ENCODE results near the gene UFD1.

The UFD1 gene

GRCh38 chr22:19471572-19471971 lies 7.4 kb downstream of the UFD1 start:
- no peak for DNase-seq

- DNase-seq, result no peak
These were observed 9.0 kb downstream of the UFD1 start for GRCh38 chr22:19470010-19470409.

- no peak for DNase-seq
These were observed 9.6 kb downstream of the UFD1 start for GRCh38 chr22:19469421-19469820.

- no peak for DNase-seq
These were observed 11.1 kb downstream of the UFD1 start for GRCh38 chr22:19467912-19468311.

- no peak for DNase-seq
These were observed 11.9 kb downstream of the UFD1 start for GRCh38 chr22:19466848-19467752.

GRCh38 chr22:19466126-19466716 lies 12.8 kb downstream of the UFD1 start:
- no peak for DNase-seq

GRCh38 chr22:19464975-19465374 lies 14.0 kb downstream of the UFD1 start:
- no peak for DNase-seq

- no peak for DNase-seq
These were observed 14.4 kb downstream of the UFD1 start for GRCh38 chr22:19464546-19464945.

- no peak for DNase-seq
These were observed 15.2 kb downstream of the UFD1 start for GRCh38 chr22:19463491-19464469.

GRCh38 chr22:19463008-19463407 lies 16.0 kb downstream of the UFD1 start:
- no peak for DNase-seq

GRCh38 chr22:19461506-19461905 lies 17.5 kb downstream of the UFD1 start:
- no peak for DNase-seq

- DNase-seq, result no peak
These were observed 19.0 kb downstream of the UFD1 start for GRCh38 chr22:19460036-19460435.

- no peak for DNase-seq
These were observed 21.1 kb downstream of the UFD1 start for GRCh38 chr22:19457828-19458428.

- DNase-seq, result no peak
These were observed 22.5 kb downstream of the UFD1 start for GRCh38 chr22:19456541-19456940.

- DNase-seq, result no peak
These were observed 23.2 kb downstream of the UFD1 start for GRCh38 chr22:19455585-19456370.

GRCh38 chr22:19455033-19455432 lies 24.0 kb downstream of the UFD1 start:
- no peak for DNase-seq

GRCh38 chr22:19454156-19454555 lies 24.8 kb downstream of the UFD1 start:
- no peak for DNase-seq

GRCh38 chr22:19453718-19454117 lies 25.3 kb downstream of the UFD1 start:
- DNase-seq, result no peak

GRCh38 chr22:19451570-19451969 lies 27.4 kb downstream of the UFD1 start:
- no peak for DNase-seq

- no peak for DNase-seq
These were observed 28.4 kb downstream of the UFD1 start for GRCh38 chr22:19450363-19451175.
